ENCODE data around the gene SIRT2.

GRCh38 chr19:38904581-38905539 is 5.4 kb upstream of the SIRT2 start:
- TF ChIP-seq CTCF (IDR thresholded peaks at IDR 0.05) (no peak), POLR2A (IDR thresholded peaks at IDR 0.05) (no peak)

Measured in body of pancreas (tissue), 4 donors.